A549 (cell line): ENCODE results near the gene PLD6. TPM values are rescaled to one million over a fixed set of nuclear protein-coding genes. Genes with fewer than 3 reads are reported as not detected.

Experiments used
- ATAC-seq, 2 experiments: fragments of 200-7000 bp in 1 of 2; fragments of >200 bp in 1 of 2; cut with Nextera tagmentation in 1 of 2; cut with Tn5 transposase in 1 of 2; 3 replicates each; pipeline versions ENCODE4 v1.8.0 to v1.9.1; 2018 to 2020; ENCODE audit warnings: mild to moderate bottlenecking in 1 of 2, moderate library complexity in 1 of 2
- CTCF ChIA-PET: fragments of 300-600 bp; sonication (Branson Sonifier 250); formaldehyde crosslinking; extraction: SDS; loops from one replicate; lab custom pipeline; 2021; ENCODE audit warnings: antibody characterized with exemption, inconsistent platforms; lab: Yijun Ruan, JAX
- POLR2A ChIA-PET: fragments of 350-600 bp; formaldehyde crosslinking; extraction: SDS; loops from one replicate; lab custom pipeline; 2021; ENCODE audit warnings: antibody characterized with exemption, inconsistent platforms; lab: Yijun Ruan, JAX
- DNase-seq, 2 experiments: peaks; one replicate each; pipeline versions ENCODE4 v3.0.0 to v3.0.0-alpha.2; 2011 to 2016; ENCODE audit warnings: low read depth in 1 of 2, low spot score in 1 of 2
- FAIRE-seq: peaks from 2 replicates; lab custom pipeline; 2011; peaks lifted over from hg19 to GRCh38; lab: Jason Lieb, UNC
- H3K27ac ChIP-seq, 2 experiments: fragments of >200 bp; sonication (Bioruptor Twin); formaldehyde crosslinking; 3 replicates each; pipeline ENCODE4 v1.5.1; 2016 to 2017
- H3K4me1 ChIP-seq: fragments of >200 bp; sonication (Bioruptor Twin); formaldehyde crosslinking; 3 replicates; pipeline ENCODE4 v1.6.1; 2016
- H3K4me2 ChIP-seq: fragments of >200 bp; sonication (Bioruptor Twin); formaldehyde crosslinking; 3 replicates; pipeline ENCODE4 v1.6.1; 2016
- H3K4me3 ChIP-seq: fragments of >200 bp; sonication (Bioruptor Twin); formaldehyde crosslinking; 3 replicates; pipeline ENCODE4 v1.5.1; 2016
- H3K9me3 ChIP-seq: fragments of >200 bp; sonication (Bioruptor Twin); formaldehyde crosslinking; 3 replicates; pipeline ENCODE4 v1.6.1; 2016
- BHLHE40 ChIP-seq: IDR thresholded peaks from 2 replicates; pipeline ENCODE4 v1.6.1; 2012; ENCODE audit warnings: low read depth, low read length, inconsistent platforms
- CBX8 ChIP-seq: fragments of 200-600 bp; sonication (generic); IDR thresholded peaks from 2 replicates; pipeline ENCODE4 v1.6.1; 2016
- EHF ChIP-seq: fragments of 250-450 bp; sonication (Bioruptor Pico); IDR thresholded peaks from 2 replicates; pipeline ENCODE4 v1.5.0; 2020; ENCODE audit warnings: mild to moderate bottlenecking
- FOSL2 ChIP-seq, 2 experiments: fragments of 450-650 bp in 1 of 2; fragments of >200 bp in 1 of 2; sonication (Bioruptor Twin) in 1 of 2; formaldehyde crosslinking; IDR thresholded peaks; 2 replicates each; pipeline versions ENCODE4 v1.5.0 to v1.6.1; 2016 to 2020; ENCODE audit warnings: mild to moderate bottlenecking in 1 of 2, moderate library complexity in 1 of 2
- FOXS1 ChIP-seq: fragments of 250-450 bp; sonication (Bioruptor Pico); IDR thresholded peaks from 2 replicates; pipeline ENCODE4 v1.5.0; 2020; ENCODE audit warnings: mild to moderate bottlenecking, moderate library complexity
- GATA3 ChIP-seq: IDR thresholded peaks from 2 replicates; pipeline ENCODE4 v1.6.1; 2012; ENCODE audit warnings: borderline replicate concordance
- HDAC2 ChIP-seq: fragments of 200-600 bp; sonication (generic); IDR thresholded peaks from 2 replicates; pipeline ENCODE4 v1.6.1; 2016
- HOXB13 ChIP-seq: fragments of 250-450 bp; sonication (Bioruptor Pico); IDR thresholded peaks from 2 replicates; pipeline ENCODE4 v1.5.0; 2020; ENCODE audit warnings: low read depth, mild to moderate bottlenecking, moderate library complexity
- JUN ChIP-seq, 2 experiments: fragments of >200 bp; sonication (Bioruptor Twin); formaldehyde crosslinking; IDR thresholded peaks; 2 replicates in 1 of 2; 3 replicates in 1 of 2; pipeline ENCODE4 v1.6.1; 2016 to 2017
- KDM5A ChIP-seq: fragments of 200-600 bp; sonication (generic); IDR thresholded peaks from 2 replicates; pipeline ENCODE4 v1.6.1; 2016; ENCODE audit warnings: antibody characterized with exemption, mild to moderate bottlenecking
- MAZ ChIP-seq: fragments of 150-350 bp; IDR thresholded peaks from 2 replicates; pipeline ENCODE4 v1.6.1; 2014; ENCODE audit warnings: antibody characterized with exemption, low read depth, low read length, borderline replicate concordance
- MYC ChIP-seq: IDR thresholded peaks from 2 replicates; pipeline ENCODE4 v1.6.1; 2012; ENCODE audit warnings: mild to moderate bottlenecking, inconsistent platforms, low read length, improper control_type of control experiment, borderline replicate concordance
- NFE2L2 ChIP-seq: fragments of 150-350 bp; conservative IDR thresholded peaks from 2 replicates; pipeline ENCODE4 v1.6.1; 2014; ENCODE audit warnings: low read length
- NPAS2 ChIP-seq: fragments of 250-450 bp; sonication (Bioruptor Pico); IDR thresholded peaks from 2 replicates; pipeline ENCODE4 v1.8.0; 2022; ENCODE audit warnings: mild to moderate bottlenecking, moderate library complexity, borderline replicate concordance
- PHF8 ChIP-seq: fragments of 200-600 bp; sonication (generic); IDR thresholded peaks from 2 replicates; pipeline ENCODE4 v1.6.1; 2016; ENCODE audit warnings: low read depth, mild to moderate bottlenecking, antibody characterized with exemption, moderate library complexity, borderline replicate concordance
- POLR2A ChIP-seq: IDR thresholded peaks from 2 replicates; pipeline ENCODE4 v1.6.1; 2012; ENCODE audit warnings: mild to moderate bottlenecking, low read length
- RCOR1 ChIP-seq: fragments of 150-350 bp; IDR thresholded peaks from 2 replicates; pipeline ENCODE4 v1.6.1; 2014; ENCODE audit warnings: antibody characterized with exemption, low read length, low read depth
- RFX5 ChIP-seq: fragments of 450-650 bp; IDR thresholded peaks from 2 replicates; pipeline ENCODE4 v1.7.1; 2014; ENCODE audit warnings: antibody characterized with exemption, mild to moderate bottlenecking, moderate library complexity
- RNF2 ChIP-seq: fragments of 200-600 bp; sonication (generic); IDR thresholded peaks from 2 replicates; pipeline ENCODE4 v1.6.1; 2016; ENCODE audit warnings: low read depth, mild to moderate bottlenecking, antibody characterized with exemption, moderate library complexity, borderline replicate concordance
- SREBF2 ChIP-seq: fragments of 450-650 bp; IDR thresholded peaks from 2 replicates; pipeline ENCODE4 v1.6.1; 2014; ENCODE audit warnings: mild to moderate bottlenecking, moderate library complexity
- TFCP2L1 ChIP-seq: fragments of 250-450 bp; sonication (Bioruptor Pico); IDR thresholded peaks from 2 replicates; pipeline ENCODE4 v1.5.0; 2021; ENCODE audit warnings: mild to moderate bottlenecking
- ZC3H11A ChIP-seq: fragments of 450-650 bp; IDR thresholded peaks from 2 replicates; pipeline ENCODE4 v1.6.1; 2014; ENCODE audit warnings: antibody characterized with exemption, mild to moderate bottlenecking
- ZFP36 ChIP-seq: fragments of 450-650 bp; IDR thresholded peaks from 2 replicates; pipeline ENCODE4 v1.6.1; 2014; ENCODE audit warnings: borderline replicate concordance; ENCODE audit not compliant: partially characterized antibody
- ZNF302 ChIP-seq: fragments of 250-450 bp; sonication (Bioruptor Pico); IDR thresholded peaks from 2 replicates; pipeline ENCODE4 v1.9.0; 2021; ENCODE audit warnings: inconsistent platforms, mild to moderate bottlenecking, moderate library complexity
- WGBS: methylation state at CpG from one replicate; pipeline ENCODE4 v1.1.6; 2017; ENCODE audit errors: missing lambda C conversion rate; 5-methylcytosine and 5-hydroxymethylcytosine counted together
- polyA minus RNA-seq: library from RNA; depleted of rRNA, polyadenylated mRNA; stranded (reverse); fragments of >200 nt; gene quantifications from 2 replicates; pipeline ENCODE4 v1.2.3, GENCODE V29; 2011; rRNA and poly(A)+ RNA removed
- polyA plus RNA-seq, 4 experiments: library from polyadenylated mRNA; depleted of rRNA in 3 of 4; stranded (reverse); fragments of >200 nt; fragmentation: RNase III in 1 of 4; extraction: RNeasy Plus Mini Kit Qiagen cat#74134 plus additional on column Dnase treatment in 1 of 4; gene quantifications; 2 replicates in 3 of 4; 3 replicates in 1 of 4; pipeline ENCODE4 v1.2.3, GENCODE V29; 2011 to 2017
- TF ChIP-seq, protein P1 (sequence below): fragments of 250-450 bp; sonication (Bioruptor Pico); IDR thresholded peaks from 2 replicates; pipeline ENCODE4 v1.5.0; 2020; ENCODE audit warnings: low read depth, mild to moderate bottlenecking, moderate library complexity
- TF ChIP-seq, protein P2 (sequence below): fragments of 250-450 bp; sonication (Bioruptor Pico); IDR thresholded peaks from 2 replicates; pipeline ENCODE4 v1.5.0; 2021; ENCODE audit warnings: mild to moderate bottlenecking, moderate library complexity, borderline replicate concordance
- TF ChIP-seq, protein P3 (sequence below): IDR thresholded peaks from 2 replicates; pipeline ENCODE4 v1.6.1; 2012; ENCODE audit warnings: low read depth, borderline replicate concordance
- TF ChIP-seq, protein P4 (sequence below): fragments of 450-650 bp; IDR thresholded peaks from 2 replicates; pipeline ENCODE4 v1.6.1; 2014; ENCODE audit warnings: antibody characterized with exemption
- TF ChIP-seq, protein P5 (sequence below): fragments of >200 bp; sonication (Bioruptor Twin); formaldehyde crosslinking; IDR thresholded peaks from 3 replicates; pipeline ENCODE4 v1.5.1; 2016
- TF ChIP-seq, protein P6 (sequence below): IDR thresholded peaks from 2 replicates; pipeline ENCODE4 v1.6.1; 2012

PLD6 gene, protein sequence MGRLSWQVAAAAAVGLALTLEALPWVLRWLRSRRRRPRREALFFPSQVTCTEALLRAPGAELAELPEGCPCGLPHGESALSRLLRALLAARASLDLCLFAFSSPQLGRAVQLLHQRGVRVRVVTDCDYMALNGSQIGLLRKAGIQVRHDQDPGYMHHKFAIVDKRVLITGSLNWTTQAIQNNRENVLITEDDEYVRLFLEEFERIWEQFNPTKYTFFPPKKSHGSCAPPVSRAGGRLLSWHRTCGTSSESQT
- polyA plus RNA-seq (2011; rRNA removed) (5.4 and 5.7 TPM in 2 replicates), polyA plus RNA-seq (2017; fragmentation: RNase III; extraction: RNeasy Plus Mini Kit Qiagen cat#74134 plus additional on column Dnase treatment) (5.6 to 6.6 TPM (median 5.6 TPM) in 3 replicates), polyA minus RNA-seq (4.5 and 5.1 TPM in 2 replicates)
- 5.7 and 7.7 TPM in 2 replicates for polyA plus RNA-seq (2012; cell fraction: cytosol; rRNA removed)
- polyA plus RNA-seq (2012; cell fraction: nucleus; rRNA removed), result 6.5 and 9.7 TPM in 2 replicates

DNA sequence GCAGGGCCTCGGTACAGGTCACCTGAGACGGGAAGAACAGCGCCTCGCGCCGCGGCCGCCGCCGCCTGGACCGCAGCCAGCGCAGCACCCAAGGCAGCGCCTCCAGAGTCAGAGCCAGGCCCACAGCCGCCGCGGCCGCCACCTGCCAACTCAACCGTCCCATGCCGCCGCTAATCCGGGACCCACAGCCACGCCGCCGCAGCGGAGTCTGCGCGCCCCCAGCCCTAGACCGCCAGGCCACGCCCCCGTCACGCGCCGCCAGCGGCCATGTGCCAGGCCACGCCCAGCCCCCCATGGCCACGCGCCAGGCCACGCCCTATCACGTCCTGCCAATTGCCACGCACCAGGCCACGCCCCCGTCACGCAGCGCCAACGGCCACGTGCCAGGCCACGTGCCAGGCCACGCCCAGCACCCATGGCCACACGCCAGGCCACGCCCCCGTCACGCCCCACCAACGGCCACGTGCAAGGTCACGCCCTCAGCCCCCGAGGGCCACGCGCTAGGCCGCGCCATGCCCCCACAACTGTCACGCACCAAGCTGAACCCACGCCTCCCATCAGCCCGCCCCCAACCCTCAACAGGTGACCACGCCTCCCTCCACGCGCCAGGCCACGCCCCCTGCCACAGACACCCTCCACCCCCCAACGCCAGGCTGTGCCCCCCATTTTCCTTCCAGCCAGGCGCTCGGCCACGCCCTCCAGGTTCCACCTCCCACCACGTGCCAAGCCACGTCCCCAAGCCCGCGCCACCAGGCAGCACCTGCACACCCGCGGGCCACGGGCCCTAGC is at the start of gene PLD6:
Gene PLD6 (minus strand): TSS at position 210 of the 789 bp plus-strand sequence. CDS start 47 bp downstream, at position 163.
- DNase-seq, result peak; percentile 72 to 93
- H3K4me2 ChIP-seq, result peak within 1 kb of the TSS; percentile 99
- CTCF ChIA-PET, result interaction anchor here (0.6 to 2.0 kb wide), 4 partner anchors 12 to 429 kb away, joined by 3 to 5 read pairs (median 4); no protein-coding TSS in a partner anchor
- H3K4me3 ChIP-seq, result peak within 1 kb of the TSS; percentile 78
- TF ChIP-seq, protein P1, sequence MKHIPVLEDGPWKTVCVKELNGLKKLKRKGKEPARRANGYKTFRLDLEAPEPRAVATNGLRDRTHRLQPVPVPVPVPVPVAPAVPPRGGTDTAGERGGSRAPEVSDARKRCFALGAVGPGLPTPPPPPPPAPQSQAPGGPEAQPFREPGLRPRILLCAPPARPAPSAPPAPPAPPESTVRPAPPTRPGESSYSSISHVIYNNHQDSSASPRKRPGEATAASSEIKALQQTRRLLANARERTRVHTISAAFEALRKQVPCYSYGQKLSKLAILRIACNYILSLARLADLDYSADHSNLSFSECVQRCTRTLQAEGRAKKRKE (CRISPR knock-in tag), result 0 out of 2 replicates have a peak, but pooled peaks have one; percentile 4
- TF ChIP-seq PHF8 (peak; percentile 11), ZFP36 (no peak), GATA3 (peak; percentile 78), HDAC2 (no peak), TFCP2L1 (CRISPR knock-in tag) (no peak; the same call in 1 of the 2 replicates), JUN (IDR thresholded peaks at IDR 0.05) (peak in 1 of 2 experiments; percentile 68; a peak in 1 of 5 replicates), ZNF302 (CRISPR knock-in tag) (no peak), MYC (peak; percentile 100), FOXS1 (CRISPR knock-in tag) (no peak), NPAS2 (CRISPR knock-in tag) (peak; percentile 100), RFX5 (0 out of 2 replicates have a peak, but pooled peaks have one; percentile 32), SREBF2 (no peak; the same call in 1 of the 2 replicates), POLR2A (peak; percentile 46; the same call in 1 of the 2 replicates), NFE2L2 (0 out of 2 replicates have a peak, but pooled peaks have one; percentile 16), KDM5A (no peak), BHLHE40 (peak; percentile 93), RCOR1 (no peak), CBX8 (no peak), FOSL2 (IDR thresholded peaks at IDR 0.05) (no peak), FOSL2 (CRISPR knock-in tag; IDR thresholded peaks at IDR 0.05) (0 out of 2 replicates have a peak, but pooled peaks have one; percentile 12), MAZ (peak; percentile 74; the same call in 1 of the 2 replicates), HOXB13 (CRISPR knock-in tag) (no peak), RNF2 (no peak), EHF (CRISPR knock-in tag) (no peak), ZC3H11A (no peak)
- TF ChIP-seq, protein P2, sequence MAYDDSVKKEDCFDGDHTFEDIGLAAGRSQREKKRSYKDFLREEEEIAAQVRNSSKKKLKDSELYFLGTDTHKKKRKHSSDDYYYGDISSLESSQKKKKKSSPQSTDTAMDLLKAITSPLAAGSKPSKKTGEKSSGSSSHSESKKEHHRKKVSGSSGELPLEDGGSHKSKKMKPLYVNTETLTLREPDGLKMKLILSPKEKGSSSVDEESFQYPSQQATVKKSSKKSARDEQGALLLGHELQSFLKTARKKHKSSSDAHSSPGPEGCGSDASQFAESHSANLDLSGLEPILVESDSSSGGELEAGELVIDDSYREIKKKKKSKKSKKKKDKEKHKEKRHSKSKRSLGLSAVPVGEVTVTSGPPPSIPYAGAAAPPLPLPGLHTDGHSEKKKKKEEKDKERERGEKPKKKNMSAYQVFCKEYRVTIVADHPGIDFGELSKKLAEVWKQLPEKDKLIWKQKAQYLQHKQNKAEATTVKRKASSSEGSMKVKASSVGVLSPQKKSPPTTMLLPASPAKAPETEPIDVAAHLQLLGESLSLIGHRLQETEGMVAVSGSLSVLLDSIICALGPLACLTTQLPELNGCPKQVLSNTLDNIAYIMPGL, result no peak; the same call in 1 of the 2 replicates
- TF ChIP-seq, protein P3, sequence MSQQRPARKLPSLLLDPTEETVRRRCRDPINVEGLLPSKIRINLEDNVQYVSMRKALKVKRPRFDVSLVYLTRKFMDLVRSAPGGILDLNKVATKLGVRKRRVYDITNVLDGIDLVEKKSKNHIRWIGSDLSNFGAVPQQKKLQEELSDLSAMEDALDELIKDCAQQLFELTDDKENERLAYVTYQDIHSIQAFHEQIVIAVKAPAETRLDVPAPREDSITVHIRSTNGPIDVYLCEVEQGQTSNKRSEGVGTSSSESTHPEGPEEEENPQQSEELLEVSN, result peak; percentile 87
- TF ChIP-seq, protein P4, sequence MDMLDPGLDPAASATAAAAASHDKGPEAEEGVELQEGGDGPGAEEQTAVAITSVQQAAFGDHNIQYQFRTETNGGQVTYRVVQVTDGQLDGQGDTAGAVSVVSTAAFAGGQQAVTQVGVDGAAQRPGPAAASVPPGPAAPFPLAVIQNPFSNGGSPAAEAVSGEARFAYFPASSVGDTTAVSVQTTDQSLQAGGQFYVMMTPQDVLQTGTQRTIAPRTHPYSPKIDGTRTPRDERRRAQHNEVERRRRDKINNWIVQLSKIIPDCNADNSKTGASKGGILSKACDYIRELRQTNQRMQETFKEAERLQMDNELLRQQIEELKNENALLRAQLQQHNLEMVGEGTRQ, result peak; percentile 96
- TF ChIP-seq, protein P5, sequence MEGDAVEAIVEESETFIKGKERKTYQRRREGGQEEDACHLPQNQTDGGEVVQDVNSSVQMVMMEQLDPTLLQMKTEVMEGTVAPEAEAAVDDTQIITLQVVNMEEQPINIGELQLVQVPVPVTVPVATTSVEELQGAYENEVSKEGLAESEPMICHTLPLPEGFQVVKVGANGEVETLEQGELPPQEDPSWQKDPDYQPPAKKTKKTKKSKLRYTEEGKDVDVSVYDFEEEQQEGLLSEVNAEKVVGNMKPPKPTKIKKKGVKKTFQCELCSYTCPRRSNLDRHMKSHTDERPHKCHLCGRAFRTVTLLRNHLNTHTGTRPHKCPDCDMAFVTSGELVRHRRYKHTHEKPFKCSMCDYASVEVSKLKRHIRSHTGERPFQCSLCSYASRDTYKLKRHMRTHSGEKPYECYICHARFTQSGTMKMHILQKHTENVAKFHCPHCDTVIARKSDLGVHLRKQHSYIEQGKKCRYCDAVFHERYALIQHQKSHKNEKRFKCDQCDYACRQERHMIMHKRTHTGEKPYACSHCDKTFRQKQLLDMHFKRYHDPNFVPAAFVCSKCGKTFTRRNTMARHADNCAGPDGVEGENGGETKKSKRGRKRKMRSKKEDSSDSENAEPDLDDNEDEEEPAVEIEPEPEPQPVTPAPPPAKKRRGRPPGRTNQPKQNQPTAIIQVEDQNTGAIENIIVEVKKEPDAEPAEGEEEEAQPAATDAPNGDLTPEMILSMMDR, result no peak
- TF ChIP-seq, protein P6, sequence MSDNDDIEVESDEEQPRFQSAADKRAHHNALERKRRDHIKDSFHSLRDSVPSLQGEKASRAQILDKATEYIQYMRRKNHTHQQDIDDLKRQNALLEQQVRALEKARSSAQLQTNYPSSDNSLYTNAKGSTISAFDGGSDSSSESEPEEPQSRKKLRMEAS, result peak; percentile 100
- TF ChIP-seq, all 56 proteins: peak for 15
- POLR2A ChIA-PET, result interaction anchor here (1.4 kb wide), 1 partner anchor 15 kb away, joined by 3 read pairs; no protein-coding TSS in a partner anchor
- Histone ChIP-seq H3K4me1 (peaks cover 19% of the 10 kb centered on the region), H3K9me3 (no peaks in the 10 kb centered on the region), H3K27ac (peak within 1 kb of the TSS; percentile 84 to 89)
- peak; percentile 82 for FAIRE-seq
- ATAC-seq, result peak; percentile 59 to 60
- WGBS, result 16% methylated on average over 43 of the region's 78 CpGs
